NT2/D1 (cell line): ENCODE results near the gene CACNA2D4.

ENCODE experiments used
- SUZ12 ChIP-seq: IDR thresholded peaks from 2 replicates; pipeline ENCODE4 v1.6.1; 2011; ENCODE audit not compliant: insufficient read length, insufficient read depth; ENCODE audit errors: extremely low read depth
- YY1 ChIP-seq: IDR thresholded peaks from 2 replicates; pipeline ENCODE4 v1.6.1; 2011; ENCODE audit not compliant: insufficient read length, insufficient read depth
- ZNF274 ChIP-seq: IDR thresholded peaks from 2 replicates; pipeline ENCODE4 v1.6.1; 2011; ENCODE audit warnings: mild to moderate bottlenecking, low read depth, low read length

- TF ChIP-seq YY1: no peak
- no peak for TF ChIP-seq ZNF274
- no peak for TF ChIP-seq SUZ12
Observed at GRCh38 chr12:1826401-1826800, 92.1 kb downstream of the CACNA2D4 start.
